Activated CD4-positive, alpha-beta T cell treated with anti-CD3 and anti-CD28 coated beads for 48 hours (primary cell): ENCODE measurements around the gene GPM6B.
A peak's percentile ranks its signal among the peaks of the same experiment; 100 is the strongest.

Source experiments
- DNase-seq: peaks from one replicate; pipeline ENCODE4 v3.0.0-alpha.2; 2020

The GPM6B gene

GRCh38 chrX:13821738-13822137 lies 4.8 kb upstream of the GPM6B start:
- DNase-seq, result no peak

- no peak for DNase-seq
These were observed 717 bp downstream of the GPM6B start for GRCh38 chrX:13816176-13816575.

GRCh38 chrX:13815664-13816063 lies 1.2 kb downstream of the GPM6B start:
- DNase-seq, result no peak

GRCh38 chrX:13808865-13809264 lies 8.0 kb downstream of the GPM6B start:
- DNase-seq, result no peak

GRCh38 chrX:13808293-13808692 lies 8.6 kb downstream of the GPM6B start:
- no peak for DNase-seq

- no peak for DNase-seq
These were observed 11.7 kb downstream of the GPM6B start for GRCh38 chrX:13805241-13805640.

- DNase-seq, result no peak
These were observed 13.8 kb downstream of the GPM6B start for GRCh38 chrX:13803116-13803515.

- no peak for DNase-seq
These were observed 18.7 kb downstream of the GPM6B start for GRCh38 chrX:13798184-13798583.

GRCh38 chrX:13797512-13797911 lies 19.4 kb downstream of the GPM6B start:
- no peak for DNase-seq

GRCh38 chrX:13794417-13794816 lies 22.5 kb downstream of the GPM6B start:
- DNase-seq, result no peak

- DNase-seq, result no peak
These were observed 23.0 kb downstream of the GPM6B start for GRCh38 chrX:13793897-13794296.

GRCh38 chrX:13791559-13791958 lies 25.3 kb downstream of the GPM6B start:
- DNase-seq, result no peak

GRCh38 chrX:13791145-13791544 lies 25.7 kb downstream of the GPM6B start:
- DNase-seq, result no peak

GRCh38 chrX:13790206-13791131 lies 26.4 kb downstream of the GPM6B start:
- DNase-seq, result no peak

GRCh38 chrX:13786048-13786447 lies 30.8 kb downstream of the GPM6B start:
- no peak for DNase-seq

GRCh38 chrX:13780868-13781427 lies 35.9 kb downstream of the GPM6B start:
- DNase-seq, result no peak

GRCh38 chrX:13778916-13779315 lies 38.0 kb downstream of the GPM6B start:
- peak; percentile 5 for DNase-seq

- DNase-seq, result no peak
These were observed 40.5 kb downstream of the GPM6B start for GRCh38 chrX:13776387-13776786.

GRCh38 chrX:13775837-13776236 lies 41.1 kb downstream of the GPM6B start:
- DNase-seq, result no peak

- DNase-seq, result no peak
These were observed 42.2 kb downstream of the GPM6B start for GRCh38 chrX:13774696-13775095.

GRCh38 chrX:13770013-13770535 lies 46.8 kb downstream of the GPM6B start:
- DNase-seq, result no peak

GRCh38 chrX:13768939-13769338 lies 48.0 kb downstream of the GPM6B start:
- DNase-seq, result no peak

GRCh38 chrX:13764765-13765164 lies 52.1 kb downstream of the GPM6B start:
- DNase-seq, result no peak

GRCh38 chrX:13764281-13764680 lies 52.6 kb downstream of the GPM6B start:
- no peak for DNase-seq
